Measurements from ENCODE around the gene GMDS.
"Not testable (repeated sequence)": the region's sequence is repeated elsewhere in the genome, so short reads cannot be mapped to it uniquely, and the experiment has no call there.

- TF ChIP-seq POLR2A (IDR thresholded peaks at IDR 0.05; ENCODE audit: low read depth, low read length); POLR2AphosphoS5 (IDR thresholded peaks at IDR 0.05; ENCODE audit: low read depth, low read length); TAF1 (IDR thresholded peaks at IDR 0.05; ENCODE audit: borderline replicate concordance, low read depth, low read length): not testable (repeated sequence)
These were observed 494.3 kb downstream of the GMDS start for GRCh38 chr6:1751063-1751462.

Data from GM12892 (cell line).